ENCODE data around the gene FOXC2.
A peak's percentile ranks its signal among the peaks of the same experiment; 100 is the strongest.

The FOXC2 gene

DNA sequence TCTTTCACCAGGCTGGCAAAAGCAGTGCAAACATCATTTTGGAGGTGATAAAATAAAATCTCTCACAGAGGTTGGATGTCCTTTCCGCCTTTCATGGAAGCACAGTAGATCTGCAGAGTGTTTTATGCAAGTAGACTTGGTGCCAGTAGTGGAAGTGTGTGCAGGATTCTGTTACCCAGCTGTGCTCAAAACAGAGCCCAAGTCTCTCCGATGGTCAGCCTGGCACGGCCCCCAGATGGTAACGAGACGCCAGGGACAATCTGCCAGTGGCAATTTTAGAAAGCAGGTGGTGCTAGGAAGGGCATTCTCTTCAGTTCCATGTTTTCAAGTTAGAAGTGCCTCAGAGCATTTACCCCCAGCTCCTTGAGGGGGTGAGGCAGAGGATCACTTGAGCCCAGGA lies 10.1 kb upstream of the FOXC2 start:
- DNase-seq (ENCODE audit: low spot score) = no peak

DNA sequence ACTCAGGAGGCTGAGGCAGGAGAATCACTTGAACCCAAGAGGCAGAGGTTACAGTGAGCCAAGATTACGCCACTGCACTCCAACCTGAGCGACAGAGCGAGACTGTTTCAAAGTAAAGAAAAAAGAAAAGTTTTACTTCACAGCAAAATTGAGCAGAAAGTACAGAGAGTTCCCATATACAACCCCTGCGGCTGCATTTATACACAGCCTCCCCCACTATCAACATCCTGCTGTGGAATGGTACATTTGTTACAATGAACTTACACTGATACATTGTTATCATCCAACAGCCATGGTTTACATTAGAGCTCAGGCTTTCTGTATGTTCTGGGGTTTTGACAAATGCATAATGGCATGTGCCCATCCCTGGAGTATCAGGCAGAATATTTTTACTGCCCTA lies 9.0 kb upstream of the FOXC2 start:
- DNase-seq (ENCODE audit: low spot score) = no peak

DNA sequence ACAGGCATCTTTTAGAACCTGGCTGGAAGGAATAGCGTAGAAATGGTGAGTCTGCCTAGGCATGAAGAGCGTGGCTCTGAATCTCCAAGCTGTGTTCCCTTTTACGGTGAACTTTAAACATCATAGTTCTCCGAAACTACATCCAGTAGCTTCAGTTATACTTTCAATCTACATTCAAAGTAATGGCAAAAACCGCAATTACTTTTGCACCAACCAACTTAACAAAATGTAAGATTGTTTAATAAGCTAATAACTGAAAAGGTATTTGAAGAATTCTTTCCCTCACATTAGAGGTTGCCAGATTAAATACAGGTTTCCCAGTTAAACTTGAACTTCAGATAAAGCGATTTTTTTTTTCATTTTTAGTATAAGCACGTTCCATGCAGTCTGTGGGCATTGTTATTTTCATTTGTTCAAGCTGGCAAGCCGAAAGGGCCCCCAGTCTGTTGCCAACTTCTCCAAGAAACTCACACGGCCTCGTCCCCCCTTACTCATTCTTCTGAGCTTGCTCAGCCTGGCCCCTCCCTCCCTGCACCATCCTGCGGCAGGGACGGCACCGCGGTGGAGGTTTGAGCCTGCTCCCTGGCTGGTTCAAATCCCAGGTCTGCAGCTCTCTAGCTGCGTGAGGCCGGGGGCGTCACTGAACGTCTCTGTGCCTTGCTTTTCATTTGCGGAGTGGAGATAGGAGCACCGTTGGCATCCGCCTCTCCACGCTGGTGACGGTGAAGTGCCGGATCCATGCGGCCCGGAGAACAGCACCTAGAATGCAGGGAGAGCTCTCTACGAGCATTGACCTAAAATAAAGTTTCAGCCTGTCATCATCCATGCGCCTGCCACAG lies 8.1 kb upstream of the FOXC2 start:
- no peak for DNase-seq (ENCODE audit: low spot score)

DNA sequence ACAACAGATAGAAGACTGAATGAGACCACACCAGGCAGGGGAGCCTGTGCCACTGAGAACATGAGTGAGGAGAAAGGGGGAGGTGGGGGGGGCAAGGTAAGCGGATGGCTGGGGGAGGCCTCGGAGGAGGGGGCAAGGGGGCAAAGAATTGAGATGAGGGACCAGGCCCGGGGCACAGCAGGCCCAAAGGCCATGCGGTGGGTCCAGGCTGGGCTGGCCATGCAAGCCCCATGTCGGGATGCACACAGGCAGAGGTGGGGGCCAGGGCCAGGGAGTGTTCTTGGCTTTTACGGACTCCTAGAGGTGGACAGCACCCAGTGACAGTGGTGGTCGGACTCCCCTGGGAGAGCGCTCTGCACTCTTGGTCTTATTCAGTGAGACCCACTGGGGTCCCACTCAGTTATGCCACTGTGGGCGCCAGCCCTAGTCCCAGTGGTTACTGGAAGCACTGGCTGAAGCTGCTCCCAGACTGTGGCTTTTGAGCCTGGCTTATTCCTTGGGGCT lies 6.8 kb upstream of the FOXC2 start:
- DNase-seq (ENCODE audit: low spot score) = no peak

DNA sequence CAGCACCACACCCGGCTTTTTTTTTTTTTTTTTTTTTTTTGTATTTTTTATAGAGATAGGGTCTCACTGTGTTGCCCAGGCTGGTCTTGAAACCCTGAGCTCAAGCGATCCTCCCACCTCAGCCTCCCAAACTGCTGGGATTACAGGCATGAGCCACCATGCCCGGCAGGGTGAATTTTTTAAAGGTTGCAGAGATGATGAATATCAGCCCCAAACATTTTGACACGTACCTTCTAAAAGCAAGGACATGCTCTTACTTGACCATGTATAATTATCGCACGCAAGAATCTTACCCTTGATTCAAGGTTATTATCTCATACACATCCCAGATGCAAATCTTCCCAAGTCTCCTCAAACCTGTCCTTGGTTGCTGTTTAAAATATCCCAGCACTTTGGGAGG lies 4.3 kb upstream of the FOXC2 start:
- DNase-seq (ENCODE audit: low spot score) = no peak

DNA sequence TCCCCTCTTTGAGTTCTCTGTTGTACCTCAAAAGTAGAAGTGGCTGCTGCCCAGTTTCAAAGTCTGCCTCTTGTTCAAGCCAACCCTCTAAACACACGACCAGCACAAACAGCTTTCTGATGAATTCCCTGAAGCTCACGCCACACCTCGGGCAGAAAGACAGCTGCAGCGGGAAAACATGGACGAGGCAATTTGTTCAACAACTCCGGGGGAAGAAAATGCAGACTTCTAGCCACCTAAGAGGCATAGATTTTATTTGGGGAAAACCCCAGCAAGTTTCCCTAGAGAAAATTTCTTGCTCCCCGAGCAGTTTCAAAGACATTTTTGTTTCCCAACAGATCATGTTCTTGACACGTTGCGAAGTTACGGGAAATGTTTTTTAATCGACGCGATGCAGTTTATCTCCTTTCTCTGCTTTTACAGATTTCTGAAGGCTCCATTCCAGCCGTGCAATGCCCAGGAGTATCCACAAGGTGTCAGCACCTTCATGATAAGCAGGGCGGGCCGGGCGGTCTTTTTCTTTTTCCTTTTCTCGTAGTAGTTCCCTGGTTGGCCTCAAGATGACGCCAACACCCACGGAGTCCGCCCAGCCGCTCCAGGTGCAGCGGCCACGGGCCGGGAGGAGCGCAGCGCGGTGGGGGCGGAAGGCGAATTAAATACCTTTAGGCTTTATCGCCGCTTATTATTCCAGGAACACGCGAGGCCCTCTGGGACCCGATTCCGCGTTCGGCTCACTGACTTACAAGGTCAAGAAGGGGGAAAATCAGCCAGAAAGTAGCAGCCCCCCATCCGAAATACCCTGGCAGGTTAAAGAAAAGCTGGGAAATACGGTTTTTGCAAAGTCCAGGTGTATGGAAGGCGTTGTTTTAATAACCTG lies 2.9 kb upstream of the FOXC2 start:
- DNase-seq (ENCODE audit: low spot score) = peak; percentile 93

DNA sequence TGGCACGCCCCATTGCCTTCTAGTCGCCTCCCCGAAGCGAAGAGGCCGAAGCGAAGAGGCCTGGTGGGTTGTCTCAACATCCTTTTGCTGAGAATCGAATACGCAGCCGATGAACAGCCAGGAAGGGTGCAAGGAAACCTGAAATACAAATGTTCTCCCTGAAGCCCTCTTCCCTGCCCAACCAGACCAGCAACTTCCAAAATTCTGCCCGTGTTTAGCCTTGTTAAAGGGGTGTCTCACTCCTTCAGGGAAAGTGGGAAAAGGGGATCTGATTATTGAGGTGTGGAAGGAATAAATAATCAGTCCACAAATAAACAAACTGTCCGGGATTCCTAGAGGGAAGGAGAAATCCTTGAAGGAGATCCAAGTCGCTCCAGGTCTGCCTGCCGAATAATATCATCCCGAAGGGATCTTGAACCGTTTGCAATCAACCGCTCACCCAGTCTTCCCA lies 1.4 kb upstream of the FOXC2 start:
- DNase-seq (ENCODE audit: low spot score) = no peak

DNA sequence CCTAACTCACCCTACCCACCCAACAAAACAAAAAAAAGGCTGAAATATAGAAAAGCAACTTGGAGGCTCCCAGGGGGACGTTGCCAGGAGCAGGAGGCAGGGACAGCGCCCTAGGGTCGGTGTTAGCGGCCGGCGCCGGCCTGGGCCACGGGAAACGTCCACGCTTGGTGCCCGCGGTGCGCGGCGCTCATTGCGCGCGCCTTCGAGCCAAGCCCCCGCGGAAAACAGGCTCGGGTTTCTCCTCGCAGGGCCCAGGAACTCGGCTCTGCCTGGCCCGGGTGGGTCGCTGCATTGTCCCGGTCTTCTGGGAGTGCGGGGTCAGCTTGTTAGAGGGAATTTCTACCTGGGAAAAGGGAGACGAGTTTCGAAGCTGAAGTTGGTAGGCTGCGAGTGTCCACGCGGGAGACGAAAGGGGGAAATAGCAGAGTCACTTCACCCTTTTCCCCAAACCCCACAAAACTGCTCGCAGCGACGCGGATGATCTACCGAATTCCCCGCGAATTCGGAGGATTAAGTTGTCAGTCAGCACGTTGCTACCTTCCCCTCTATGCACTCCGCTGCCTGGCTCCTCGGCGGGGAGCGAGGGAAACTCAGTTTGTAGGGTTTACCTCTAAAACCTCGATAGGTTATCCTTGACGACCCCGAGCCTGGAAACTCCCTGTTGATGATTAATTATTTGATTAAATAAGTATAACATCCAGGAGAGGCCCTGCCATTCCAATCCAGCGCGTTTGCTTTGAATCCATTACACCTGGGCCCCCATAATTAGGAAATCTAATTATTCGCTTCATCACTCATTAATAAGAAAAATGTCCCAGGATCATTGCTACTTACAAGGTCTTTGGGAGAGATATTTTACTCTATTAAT lies 751 bp upstream of the FOXC2 start:
- no peak for DNase-seq (ENCODE audit: low spot score)

DNA sequence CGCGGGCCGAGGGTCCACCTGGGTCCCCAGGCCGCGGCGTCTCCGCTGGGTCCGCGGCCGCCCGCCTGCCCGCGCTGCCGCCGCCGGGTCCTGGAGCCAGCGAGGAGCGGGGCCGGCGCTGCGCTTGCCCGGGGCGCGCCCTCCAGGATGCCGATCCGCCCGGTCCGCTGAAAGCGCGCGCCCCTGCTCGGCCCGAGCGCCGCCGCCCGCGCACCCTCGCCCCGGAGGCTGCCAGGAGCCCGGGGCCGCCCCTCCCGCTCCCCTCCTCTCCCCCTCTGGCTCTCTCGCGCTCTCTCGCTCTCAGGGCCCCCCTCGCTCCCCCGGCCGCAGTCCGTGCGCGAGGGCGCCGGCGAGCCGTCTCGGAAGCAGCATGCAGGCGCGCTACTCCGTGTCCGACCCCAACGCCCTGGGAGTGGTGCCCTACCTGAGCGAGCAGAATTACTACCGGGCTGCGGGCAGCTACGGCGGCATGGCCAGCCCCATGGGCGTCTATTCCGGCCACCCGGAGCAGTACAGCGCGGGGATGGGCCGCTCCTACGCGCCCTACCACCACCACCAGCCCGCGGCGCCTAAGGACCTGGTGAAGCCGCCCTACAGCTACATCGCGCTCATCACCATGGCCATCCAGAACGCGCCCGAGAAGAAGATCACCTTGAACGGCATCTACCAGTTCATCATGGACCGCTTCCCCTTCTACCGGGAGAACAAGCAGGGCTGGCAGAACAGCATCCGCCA lies 504 bp downstream of the FOXC2 start:
- no peak for DNase-seq (ENCODE audit: low spot score)

DNA sequence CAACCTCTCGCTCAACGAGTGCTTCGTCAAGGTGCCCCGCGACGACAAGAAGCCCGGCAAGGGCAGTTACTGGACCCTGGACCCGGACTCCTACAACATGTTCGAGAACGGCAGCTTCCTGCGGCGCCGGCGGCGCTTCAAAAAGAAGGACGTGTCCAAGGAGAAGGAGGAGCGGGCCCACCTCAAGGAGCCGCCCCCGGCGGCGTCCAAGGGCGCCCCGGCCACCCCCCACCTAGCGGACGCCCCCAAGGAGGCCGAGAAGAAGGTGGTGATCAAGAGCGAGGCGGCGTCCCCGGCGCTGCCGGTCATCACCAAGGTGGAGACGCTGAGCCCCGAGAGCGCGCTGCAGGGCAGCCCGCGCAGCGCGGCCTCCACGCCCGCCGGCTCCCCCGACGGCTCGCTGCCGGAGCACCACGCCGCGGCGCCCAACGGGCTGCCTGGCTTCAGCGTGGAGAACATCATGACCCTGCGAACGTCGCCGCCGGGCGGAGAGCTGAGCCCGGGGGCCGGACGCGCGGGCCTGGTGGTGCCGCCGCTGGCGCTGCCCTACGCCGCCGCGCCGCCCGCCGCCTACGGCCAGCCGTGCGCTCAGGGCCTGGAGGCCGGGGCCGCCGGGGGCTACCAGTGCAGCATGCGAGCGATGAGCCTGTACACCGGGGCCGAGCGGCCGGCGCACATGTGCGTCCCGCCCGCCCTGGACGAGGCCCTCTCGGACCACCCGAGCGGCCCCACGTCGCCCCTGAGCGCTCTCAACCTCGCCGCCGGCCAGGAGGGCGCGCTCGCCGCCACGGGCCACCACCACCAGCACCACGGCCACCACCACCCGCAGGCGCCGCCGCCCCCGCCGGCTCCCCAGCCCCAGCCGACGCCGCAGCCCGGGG lies 1.3 kb downstream of the FOXC2 start:
- no peak for DNase-seq (ENCODE audit: low spot score)

DNA sequence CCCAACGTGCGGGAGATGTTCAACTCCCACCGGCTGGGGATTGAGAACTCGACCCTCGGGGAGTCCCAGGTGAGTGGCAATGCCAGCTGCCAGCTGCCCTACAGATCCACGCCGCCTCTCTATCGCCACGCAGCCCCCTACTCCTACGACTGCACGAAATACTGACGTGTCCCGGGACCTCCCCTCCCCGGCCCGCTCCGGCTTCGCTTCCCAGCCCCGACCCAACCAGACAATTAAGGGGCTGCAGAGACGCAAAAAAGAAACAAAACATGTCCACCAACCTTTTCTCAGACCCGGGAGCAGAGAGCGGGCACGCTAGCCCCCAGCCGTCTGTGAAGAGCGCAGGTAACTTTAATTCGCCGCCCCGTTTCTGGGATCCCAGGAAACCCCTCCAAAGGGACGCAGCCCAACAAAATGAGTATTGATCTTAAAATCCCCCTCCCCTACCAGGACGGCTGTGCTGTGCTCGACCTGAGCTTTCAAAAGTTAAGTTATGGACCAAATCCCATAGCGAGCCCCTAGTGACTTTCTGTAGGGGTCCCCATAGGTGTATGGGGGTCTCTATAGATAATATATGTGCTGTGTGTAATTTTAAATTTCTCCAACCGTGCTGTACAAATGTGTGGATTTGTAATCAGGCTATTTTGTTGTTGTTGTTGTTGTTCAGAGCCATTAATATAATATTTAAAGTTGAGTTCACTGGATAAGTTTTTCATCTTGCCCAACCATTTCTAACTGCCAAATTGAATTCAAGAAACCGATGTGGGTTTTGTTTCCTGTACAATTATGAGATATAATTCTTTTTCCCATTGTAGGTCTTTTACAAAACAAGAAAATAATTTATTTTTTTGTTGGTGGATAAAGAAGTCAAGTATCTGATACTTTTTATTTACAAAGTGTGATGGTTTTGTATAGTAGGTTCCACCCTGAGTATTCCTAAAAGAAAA lies 2.3 kb downstream of the FOXC2 start:
- no peak for DNase-seq (ENCODE audit: low spot score)

DNA sequence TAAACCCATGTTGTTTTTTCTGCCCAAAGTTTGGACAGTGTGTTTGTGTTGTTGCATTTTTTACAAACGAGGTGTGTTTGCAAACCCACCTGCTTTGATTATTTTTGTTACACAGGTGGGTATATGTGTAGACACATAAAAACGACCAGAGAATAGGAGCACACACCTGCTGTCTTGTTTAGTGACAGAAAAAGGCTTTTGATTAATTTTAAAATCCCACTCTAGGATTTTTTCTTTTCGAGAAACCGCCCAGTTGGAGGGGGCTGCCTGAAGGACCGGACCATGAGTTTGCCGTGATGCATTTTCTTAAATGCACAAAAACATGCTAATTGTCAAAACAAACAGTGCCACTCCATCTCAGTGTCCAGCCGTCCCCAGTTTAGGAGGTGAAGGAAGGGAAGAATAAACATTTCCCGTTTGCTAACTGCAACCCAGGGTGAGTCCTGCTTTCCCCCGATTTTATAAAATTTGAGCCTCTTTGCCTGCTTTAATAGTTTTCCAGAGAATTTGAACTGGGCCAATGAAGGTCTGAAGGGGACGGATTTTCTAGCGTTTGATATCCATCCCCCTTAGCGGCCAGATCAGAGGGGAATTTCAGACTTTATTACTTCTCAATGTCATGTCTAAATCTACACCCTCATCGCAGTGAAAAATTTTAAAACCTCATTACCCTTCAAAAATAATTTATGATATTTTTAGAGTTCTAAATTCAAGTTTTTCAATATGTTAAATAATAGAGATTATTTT lies 3.2 kb downstream of the FOXC2 start:
- no peak for DNase-seq (ENCODE audit: low spot score)

DNA sequence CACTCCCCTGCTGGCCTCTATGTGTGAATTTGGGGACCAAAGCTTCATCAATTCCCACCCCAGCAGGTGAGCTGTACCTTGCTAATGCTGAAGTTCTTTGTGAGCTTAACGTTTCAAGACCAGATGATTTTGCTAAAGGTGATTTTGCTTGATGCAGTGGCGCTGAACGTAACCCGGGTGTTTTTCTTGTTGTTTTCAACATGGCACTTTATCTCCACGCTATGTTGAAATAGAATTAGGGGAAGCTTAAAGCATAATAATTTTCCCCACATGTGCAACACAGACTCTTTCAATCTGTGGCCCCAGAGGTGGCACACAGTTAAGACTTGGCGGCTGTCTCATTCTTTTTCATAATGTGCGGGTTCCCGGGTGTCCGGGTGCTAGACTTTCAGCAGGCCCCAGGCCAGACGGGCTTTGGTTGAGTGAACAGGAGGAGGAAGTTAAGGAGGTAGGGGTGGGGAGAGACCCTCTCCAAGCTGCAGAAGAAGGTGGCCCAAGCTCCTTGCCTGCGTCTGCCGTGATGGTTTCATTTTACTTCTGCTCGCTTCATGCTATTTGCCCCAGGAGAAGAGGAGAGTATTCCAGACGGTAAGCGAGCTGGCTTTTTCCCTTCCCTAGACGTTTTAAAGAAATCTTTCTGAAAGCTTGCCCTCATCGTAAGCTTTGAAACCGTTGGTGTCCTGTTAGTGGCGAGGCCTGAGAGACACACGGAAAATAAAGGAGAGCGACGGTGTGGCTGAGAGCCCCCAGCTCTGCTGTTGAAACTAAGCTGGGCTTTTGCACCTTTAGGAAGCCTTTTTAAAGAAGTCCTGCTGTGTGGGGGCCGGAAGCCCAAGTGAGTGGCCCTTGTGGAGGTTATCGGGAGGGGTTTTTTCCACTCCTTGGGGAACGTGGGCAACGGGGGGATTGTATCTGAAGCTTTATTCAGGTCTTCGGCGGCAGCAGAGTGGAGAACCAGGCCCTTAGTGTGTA lies 4.2 kb downstream of the FOXC2 start:
- no peak for DNase-seq (ENCODE audit: low spot score)

DNA sequence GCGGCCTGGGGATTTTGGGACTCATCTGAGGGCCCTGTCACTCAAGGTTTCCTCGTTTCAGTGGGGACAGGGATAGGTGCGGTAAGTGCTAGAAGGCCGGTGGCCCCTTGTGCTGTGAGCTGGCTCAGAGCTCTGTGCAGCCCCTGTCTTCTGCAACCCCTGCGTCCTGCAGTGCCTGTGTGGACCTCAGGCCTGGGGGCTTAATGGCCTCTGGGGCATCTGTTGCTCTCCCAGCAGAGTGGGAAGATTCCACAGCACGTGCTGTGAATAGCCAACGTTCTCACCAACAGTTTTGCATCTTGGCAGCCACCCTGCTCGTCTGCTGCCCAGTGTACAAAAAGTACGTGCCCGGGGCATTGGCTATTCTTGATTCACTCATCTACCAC lies 4.9 kb downstream of the FOXC2 start:
- no peak for DNase-seq (ENCODE audit: low spot score)

DNA sequence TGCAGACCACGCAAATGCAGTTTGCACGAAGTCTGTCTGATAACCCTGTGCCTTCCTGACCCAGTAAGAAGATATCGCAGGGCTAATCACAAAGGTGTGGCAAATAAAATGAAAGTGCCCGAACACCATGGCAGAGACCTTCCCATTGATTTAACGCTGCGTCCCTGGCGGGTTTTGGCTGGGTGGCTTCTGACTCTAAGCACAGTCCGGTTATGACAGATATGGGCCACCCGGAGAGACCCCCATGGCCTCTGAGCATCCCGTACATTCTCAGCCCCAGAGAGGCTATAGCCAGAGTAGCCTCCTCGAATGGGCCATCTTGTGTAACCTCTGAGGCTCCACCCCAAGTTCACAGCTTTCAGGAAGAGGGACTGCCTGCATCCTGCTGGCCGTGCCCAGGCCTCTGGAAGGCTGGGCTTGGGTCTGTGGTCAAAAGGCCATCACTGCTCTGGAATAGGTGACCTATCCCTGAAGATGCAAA lies 5.5 kb downstream of the FOXC2 start:
- DNase-seq (ENCODE audit: low spot score) = no peak

DNA sequence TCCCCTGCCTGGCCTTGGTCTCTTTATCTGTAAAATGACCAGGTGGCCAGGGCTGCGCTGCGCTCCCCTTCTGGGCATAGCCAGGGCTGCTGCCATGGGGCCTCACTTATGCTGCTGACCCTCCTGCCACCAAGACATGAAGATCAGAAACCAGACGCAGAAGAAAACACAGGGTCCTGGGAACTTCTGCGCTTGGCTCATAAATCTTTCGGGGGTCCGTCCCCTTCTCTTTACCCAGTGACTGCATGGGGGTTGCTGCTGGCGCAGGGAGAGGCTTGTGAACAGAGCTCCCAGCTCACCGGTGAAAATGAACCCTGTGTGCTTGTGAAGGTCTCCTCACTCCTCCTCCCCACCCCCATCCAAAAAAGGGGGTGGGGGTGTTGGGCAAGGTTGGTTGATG lies 6.0 kb downstream of the FOXC2 start:
- DNase-seq (ENCODE audit: low spot score) = no peak

DNA sequence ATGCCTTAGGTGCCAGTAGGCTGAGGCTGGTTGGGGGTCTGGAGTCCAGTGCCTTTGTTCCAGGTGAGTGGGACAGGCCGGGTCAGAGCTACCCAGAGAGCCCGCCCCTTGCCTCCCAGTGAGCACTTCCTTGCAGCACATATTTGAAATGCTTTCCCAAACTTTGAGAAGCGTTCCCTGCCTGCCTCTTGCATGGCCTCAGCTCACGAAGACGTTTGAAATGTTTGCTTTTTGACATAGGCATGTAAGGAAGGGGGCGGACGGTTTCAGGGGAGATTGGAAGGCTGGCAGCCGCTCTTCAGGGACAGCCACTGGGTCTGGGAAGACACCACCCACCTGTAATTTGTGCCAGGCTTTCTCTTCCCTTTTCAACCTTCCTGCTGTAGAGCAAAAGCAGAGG lies 6.6 kb downstream of the FOXC2 start:
- DNase-seq (ENCODE audit: low spot score) = no peak

All from HuH-7.5 (cell line).